G401.6 (cell line): ENCODE measurements around the gene SEMA4D.

ENCODE experiments used
- FAIRE-seq: peaks from 2 replicates; lab custom pipeline; 2012; peaks lifted over from hg19 to GRCh38; lab: Jason Lieb, UNC

Gene SEMA4D, protein sequence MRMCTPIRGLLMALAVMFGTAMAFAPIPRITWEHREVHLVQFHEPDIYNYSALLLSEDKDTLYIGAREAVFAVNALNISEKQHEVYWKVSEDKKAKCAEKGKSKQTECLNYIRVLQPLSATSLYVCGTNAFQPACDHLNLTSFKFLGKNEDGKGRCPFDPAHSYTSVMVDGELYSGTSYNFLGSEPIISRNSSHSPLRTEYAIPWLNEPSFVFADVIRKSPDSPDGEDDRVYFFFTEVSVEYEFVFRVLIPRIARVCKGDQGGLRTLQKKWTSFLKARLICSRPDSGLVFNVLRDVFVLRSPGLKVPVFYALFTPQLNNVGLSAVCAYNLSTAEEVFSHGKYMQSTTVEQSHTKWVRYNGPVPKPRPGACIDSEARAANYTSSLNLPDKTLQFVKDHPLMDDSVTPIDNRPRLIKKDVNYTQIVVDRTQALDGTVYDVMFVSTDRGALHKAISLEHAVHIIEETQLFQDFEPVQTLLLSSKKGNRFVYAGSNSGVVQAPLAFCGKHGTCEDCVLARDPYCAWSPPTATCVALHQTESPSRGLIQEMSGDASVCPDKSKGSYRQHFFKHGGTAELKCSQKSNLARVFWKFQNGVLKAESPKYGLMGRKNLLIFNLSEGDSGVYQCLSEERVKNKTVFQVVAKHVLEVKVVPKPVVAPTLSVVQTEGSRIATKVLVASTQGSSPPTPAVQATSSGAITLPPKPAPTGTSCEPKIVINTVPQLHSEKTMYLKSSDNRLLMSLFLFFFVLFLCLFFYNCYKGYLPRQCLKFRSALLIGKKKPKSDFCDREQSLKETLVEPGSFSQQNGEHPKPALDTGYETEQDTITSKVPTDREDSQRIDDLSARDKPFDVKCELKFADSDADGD

DNA sequence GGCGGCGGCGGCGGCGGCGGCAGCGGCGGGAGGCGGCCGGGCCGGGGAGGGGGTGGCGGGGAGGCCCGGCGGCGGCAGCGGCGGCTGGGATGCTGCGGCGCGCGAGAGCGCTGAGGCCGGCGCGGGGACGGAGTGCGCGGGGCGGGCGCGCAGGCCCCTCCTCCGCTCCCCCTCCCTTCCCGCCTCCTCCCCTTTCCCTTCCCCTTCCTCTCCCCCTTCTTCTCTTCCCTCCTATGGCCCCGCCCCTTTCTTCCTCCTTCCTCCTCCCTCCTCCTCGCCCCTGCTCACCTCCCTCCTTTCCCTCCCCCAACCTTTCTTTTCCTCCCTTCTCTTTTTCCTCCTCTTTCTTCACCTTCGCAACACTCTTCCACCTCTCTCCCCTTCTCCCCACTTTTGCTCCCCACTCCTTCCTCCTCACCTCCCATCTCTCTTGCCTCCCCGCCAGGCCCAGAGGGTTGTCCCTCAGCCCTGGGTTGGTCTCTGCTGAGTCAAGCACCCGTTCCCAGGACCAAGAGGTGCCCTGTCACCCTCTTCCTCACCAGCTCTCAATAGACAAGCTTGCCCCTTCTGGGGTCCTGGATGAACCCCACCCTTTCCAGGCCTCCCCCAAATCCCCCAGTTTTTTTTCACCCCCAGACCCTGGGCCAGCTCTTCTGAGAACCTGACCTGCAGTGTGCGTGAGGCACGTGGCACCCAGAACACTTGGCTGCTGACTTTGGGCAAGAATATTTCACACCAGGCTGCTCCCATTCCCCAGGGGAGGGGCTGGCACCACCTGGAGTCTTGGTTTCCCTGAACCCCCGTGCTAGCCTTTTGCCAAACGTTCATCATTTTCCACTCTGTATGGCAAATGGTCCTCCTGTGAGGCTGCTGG is at the start of gene SEMA4D:
TSS of gene SEMA4D (minus strand) at position 136 of the 874 bp plus-strand sequence. CDS start 92,657 bp downstream, outside the sequence.
- no peak for FAIRE-seq

DNA sequence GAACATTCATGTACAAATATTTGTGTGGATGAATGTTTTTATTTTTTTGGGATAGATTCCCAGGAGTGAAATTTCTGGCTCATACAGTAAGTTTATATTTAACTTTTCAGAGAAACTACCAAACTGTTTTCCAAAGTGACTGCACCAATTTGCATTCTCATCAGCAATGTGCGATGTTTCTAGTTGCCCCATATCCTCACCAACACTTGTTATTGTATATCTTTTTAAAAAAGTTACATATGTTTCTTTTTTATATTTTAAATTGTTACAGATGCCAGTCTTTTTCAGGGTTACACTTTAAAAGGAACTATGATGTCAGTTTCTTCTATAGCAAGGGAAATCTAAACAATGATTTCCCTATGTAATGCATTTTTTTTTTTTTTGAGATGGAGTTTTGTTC is 49.1 kb upstream of the SEMA4D start:
- no peak for FAIRE-seq

DNA sequence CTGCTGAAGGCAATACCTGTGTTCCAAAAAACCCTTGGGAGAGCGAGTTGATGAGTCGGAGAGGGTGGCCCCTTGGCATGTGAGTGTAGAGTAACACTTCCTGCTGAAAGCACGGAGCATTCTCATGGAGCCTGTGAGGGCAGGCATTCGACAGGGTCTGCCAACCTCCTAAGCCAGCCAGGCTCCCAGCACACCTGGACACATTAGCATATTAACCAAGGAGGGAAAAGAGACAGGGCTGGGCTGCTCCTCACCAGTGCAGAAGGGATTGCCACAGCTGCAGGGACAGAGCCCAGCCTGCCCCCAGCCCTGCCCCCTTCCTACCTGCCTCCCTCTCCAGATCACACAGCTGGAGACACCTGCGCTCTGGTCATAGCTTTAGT is 46.4 kb upstream of the SEMA4D start:
- no peak for FAIRE-seq

DNA sequence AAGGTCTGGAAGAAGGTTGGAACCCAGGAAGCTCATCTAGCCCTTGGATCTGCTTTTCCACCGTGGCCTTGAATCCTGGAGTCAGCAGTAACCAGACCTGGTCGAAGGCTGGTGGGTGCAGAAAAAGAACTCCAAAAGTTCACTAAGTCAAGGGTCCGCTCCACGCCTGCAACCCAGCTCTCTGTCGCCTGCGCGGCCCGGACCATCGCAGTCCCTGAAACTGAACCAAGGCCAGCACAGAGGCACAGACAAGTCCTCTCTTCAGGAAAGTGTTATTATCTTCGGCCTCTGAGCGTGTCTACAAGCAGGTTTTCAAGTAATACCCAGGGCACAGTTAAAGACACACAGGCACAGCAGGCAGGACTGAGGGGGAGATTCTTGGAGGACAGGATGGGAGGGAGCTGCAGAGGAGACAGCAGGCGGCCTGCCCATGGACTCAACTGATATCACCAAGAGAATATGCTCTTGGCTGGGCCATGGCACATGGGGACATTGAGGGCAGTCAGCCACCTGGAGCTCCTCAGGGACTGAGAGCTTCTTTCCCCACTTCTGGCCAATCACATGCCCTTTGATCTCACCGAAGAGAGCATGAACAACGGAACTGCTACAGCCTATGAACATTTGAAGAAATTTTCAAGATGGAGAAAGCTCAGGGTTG is 45.8 kb upstream of the SEMA4D start:
- FAIRE-seq = no peak

DNA sequence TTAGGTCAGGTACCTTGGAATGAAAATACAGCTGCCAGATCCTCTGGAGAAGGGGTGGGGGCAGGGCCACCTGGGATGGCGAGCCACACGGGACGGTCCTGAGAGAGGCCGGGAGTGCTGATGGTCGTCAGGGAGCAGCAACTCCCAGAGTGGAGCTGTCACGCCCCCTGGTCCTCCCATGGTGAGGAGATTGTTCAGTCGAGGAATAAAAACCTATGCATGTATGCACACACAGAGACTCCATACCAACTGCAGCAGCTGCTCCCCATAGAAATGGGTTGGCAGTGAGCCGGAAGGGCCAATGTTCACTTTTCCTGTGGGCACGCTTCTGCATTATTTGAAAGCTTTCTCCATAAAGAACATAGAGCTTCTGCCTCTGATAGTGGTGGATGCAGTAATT is 45.2 kb upstream of the SEMA4D start:
- FAIRE-seq = no peak

DNA sequence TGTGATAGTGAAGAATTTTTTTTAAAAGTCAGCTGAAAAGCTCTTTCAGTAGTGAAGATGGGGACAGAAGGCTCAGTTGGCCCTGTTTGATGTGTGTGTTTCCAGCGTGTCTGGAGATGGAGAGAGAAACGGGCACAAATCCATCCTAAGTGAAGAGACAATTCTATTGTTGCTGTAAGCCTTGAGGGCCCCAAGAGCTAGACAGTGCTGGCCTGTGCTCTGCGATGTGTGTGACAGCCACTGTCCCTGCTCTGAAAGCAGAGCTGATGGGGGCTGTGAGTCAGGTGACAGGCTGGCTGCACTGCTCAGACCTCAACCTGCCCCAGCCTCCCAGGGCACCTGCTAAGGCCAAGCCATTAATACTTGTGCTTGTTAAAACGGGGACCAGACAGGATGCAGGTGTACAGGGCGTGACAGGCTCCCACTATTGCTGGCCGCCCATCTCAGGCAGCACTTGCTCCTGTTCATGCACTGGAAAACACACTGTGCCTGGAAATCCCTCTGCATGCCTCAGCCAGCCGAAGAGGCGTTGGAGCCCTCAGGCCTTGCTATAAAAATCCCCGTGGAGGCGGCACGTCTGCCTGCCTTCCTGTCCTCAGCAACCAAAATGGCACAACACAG is 44.6 kb upstream of the SEMA4D start:
- no peak for FAIRE-seq

DNA sequence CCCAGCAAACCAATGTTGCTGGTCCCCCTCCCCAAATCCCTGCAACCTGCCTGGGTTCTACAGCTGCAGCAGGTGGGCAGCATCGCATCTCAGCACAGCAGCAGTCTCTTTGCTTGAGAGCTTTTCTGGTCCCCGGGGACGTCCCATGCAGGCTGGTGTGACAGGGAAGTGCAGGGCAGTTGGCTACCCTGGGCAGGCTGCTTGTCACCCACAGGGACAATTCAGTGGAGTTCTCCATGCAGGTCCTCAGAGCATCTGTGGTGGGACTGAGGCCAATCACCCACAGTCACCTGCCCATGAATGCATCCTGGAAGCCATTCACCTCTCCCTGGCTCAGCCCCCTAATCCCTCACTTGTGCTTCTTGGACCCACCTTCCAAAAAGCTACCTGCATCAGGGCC is 43.9 kb upstream of the SEMA4D start:
- no peak for FAIRE-seq

DNA sequence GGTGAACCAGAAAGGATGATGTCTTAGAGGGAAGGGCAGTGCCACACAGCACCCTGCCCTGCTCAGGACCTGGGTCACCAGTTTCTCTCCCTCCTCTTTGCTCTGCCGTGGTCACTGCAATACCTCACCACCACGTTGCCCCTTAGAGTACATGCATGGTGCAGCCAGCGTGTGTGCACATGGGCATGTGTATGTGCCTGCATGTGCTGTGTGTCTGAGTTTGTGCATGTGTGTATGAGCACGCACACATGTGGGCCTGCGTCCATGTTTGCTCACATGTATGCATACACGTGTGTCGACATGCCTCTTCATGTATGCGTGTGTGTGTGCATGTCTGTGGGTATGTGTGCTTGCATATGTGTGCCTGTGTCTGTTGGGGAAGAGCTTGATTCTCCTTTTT is 41.5 kb upstream of the SEMA4D start:
- no peak for FAIRE-seq

DNA sequence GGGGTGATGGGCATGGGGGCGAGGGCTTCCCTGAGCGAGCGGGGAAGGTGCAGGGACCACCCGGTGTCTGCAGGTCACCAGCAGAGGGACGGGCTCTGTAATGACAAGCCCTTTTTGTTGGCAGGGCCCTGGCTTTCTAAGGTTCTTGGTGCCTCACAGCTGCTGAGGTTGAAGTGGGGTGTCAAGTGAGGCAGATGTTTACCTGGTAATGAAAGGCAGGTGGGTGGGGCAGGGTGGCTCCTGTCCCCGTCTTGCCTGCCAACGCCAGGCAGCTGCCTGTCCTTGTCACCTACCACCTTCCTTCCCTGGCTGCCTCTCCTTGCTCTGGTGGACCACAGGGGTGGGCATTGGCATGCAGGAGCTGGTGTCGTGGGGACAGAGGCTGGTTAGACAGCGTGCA is 41.0 kb upstream of the SEMA4D start:
- FAIRE-seq = no peak

DNA sequence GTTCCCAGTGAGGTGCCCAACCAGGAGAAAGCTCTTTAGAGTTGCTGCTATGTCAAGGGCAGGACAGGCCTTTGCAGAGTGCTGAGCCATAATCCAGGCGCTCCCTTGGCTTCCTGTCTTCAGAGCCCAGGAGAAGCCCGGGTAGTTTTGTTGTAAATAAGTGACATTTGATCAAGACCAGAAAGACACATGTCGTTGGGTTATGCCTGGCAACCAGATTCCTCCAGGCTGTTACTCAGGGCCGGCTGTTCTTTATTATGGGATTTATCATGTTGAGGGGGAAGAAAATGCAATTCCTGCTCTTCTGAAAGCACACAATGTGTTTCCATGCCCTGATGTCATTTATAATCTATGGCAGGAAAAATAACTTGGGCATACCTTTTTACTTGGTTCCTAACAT is 39.3 kb upstream of the SEMA4D start:
- FAIRE-seq = no peak

DNA sequence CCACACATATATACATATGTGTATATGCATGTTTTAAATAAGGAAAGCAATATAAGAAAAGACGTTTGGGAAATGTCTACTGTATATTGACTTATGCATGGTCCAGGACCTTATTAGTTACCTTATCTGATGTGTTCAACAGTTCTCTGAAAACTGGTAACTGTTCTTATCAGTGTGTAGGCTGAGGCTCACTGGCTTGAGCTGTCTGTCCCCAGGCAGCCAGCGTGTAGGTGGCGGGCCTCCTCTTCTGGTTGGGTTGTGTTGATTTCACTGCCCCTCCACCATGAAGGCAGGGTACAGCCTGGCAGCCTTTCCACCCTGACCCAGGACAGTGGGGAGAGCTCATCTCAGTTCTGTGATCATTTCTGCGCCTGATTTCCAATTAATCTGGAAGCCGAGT is 38.7 kb upstream of the SEMA4D start:
- no peak for FAIRE-seq

DNA sequence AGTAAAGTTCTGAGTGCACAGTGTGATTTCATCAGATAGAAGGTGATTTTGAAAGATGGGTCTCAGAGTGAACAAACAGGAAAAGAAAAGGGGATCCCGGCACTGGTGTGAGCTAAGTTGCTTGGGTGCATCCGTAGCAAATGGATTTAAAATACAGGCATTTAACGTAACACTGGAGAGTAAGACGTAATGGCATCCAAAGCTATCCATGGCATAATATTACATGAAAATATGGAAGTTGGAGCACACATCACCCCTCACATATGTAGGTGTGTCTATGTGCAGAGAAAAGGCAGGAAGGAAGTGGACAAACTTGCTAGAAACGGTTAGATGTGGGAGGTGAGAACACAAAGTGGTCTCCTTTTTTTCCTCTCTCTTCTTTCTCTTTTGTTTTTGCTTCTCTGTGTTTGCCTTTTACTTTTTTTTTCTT is 38.2 kb upstream of the SEMA4D start:
- no peak for FAIRE-seq

DNA sequence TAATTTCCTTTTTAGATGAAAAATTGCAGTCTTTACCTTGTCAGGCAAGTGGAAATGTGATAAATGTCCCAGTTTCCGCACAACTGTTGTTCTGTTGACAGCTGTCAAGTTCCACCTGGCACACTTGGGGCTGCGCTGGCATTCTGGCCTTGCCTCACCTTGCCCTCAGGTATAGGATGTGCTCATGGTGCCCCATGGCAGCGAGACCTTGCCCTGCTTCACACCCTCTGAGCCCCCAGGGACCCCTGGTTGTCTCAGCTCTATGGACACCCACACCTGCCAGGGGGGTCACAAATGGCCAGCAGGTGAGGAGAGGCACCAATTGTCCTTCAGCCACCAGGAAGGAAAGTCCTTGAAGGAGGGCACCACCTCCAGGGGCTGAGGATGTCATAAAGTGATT is 37.5 kb upstream of the SEMA4D start:
- no peak for FAIRE-seq

DNA sequence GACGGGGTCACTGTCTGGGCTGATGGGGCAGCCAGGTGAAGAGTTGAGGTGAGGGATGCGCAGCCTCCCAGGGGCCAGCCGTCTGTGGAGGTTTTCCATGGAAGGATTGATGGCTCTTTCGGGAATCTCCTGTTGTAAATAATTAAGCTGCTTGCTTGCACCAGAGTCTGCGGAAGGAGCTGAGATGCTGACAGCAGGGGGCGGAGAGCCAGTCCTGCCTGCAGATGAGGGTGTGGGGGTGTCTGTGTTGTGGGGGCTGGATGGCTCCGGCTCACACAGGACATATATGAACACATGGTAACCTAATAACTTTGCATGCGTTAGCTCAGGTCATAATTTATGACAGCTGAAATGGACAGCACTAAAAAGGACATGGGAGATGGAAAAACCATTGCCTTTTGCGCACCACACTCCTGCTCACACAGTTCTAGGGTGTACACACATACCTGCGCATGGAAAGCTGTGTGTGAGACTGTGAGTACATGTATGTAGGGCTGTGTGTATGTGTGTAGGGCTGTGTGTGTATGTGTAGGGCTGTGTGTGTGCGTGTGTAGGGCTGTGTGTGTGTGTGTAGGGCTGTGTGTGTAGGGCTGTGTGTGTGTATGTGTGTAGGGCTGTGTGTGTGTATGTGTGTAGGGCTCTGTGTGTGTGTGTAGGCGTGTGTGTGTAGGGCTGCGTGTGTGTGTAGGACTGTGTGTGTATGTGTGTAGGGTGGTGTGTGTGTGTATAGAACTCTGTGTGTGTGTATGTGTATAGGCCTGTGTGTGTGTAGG is 36.8 kb upstream of the SEMA4D start:
- no peak for FAIRE-seq

DNA sequence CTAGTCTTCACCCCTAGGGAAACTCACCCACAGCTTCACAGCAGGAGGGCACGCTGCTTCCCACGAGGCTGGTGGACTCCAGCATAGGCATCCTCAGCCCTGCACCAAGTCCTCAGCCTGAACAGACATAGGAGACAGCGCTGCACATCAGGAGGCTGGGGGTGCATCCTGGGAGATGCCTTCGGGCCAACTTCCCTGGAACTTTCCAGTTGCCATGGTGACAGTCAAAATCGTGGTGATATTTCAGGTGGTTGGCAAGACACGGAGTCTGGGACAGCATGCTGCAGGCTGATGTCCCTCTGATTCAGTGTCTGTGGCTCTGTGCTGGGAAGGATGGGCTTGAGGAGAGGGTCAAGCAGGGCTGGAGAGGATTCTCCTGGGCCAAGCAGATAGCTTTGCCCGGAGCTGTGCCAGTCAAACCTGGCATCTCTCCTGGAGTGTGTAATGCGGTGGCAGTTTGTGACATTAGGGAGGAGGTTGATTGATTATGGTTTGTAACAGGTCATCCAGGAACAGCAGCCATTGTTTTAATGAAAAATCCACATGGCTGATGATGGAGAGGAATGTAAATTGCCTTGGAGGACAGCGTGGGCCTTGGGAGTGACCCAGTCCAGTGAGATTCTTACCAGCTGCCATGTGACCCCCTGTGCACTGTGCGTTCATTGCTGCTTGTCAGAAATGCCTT is 35.6 kb upstream of the SEMA4D start:
- FAIRE-seq = no peak

DNA sequence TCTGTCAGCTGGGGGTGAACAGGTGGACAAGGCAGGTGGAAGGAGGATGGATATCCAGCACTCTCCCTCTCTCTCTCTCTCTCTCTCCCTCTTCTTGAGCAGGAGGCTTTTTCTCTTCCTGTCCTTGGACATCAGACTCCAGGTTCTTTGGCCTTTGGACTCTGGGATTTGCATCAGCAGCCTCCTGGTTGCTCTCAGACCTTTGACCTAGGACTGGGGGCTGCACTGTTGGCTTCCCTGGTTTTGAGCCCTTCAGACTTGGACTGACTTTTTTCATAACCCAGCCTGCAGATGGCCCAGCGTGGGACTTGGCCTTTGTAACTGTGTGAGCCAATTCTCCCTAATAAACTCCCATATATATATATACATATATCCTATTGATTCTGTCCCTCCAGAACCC is 35.0 kb upstream of the SEMA4D start:
- FAIRE-seq = no peak

DNA sequence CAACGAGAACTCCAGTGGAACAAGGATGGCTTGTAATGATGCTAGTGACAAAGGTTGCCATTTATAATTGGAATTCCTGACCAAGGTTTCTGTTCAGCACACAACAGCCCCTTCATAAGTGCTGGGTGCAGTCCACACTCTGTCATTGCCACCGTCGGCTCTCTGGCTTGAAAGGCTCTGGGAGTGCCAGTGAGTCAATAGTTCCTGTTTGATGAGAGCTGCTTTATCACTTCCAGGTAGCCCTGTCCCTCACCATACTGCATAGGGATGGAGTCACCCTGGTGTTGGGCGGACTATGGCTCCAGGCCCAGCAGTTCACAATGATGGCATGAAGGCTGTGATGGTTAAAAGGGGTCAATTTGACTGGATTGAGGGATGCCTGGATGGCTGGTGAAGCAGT is 34.6 kb upstream of the SEMA4D start:
- no peak for FAIRE-seq

DNA sequence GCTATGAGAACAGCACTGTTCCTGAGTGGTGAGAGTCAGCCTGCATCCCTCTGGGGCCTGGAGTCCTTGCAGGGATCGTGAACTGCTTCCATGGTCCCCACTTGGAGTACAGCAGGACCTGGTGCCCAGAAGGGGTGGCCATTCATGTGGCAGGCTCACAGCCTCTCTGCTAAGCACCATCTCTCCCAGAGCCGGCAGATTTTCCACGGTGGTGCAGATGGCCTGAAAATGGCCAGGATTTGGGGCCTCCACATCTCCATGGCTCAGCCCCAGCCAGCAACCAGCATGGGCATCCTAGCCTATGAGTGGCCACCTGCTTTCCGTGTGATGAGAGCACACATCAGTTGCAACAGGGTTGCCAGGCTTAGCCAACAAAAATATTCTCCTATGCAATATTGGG is 33.9 kb upstream of the SEMA4D start:
- no peak for FAIRE-seq

DNA sequence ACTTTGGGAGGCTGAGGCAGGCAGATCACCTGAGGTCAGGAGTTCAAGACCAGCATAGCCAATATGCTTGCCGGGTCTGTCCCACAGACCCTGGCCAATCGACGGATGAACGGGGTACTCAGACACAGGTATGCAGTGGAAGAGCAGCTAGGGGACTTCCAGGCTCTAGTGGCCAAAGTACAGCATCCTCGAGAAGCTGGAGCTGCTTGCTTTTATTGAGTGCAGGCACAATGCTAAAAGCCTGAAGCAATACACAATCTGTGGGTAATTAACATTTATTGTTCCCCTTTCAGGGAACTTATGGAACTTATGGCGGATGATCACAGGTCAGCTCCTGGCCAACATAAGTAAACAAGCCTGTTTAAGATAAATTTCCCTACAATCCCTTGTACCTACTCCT is 32.8 kb upstream of the SEMA4D start:
- FAIRE-seq = no peak
